HL-60/S4 treated with phorbol 12-myristate 13-acetate at 8.2 ng/mL for 4 days and 3 days (cell line): ENCODE results near the gene SPACA6.

Source experiments
- in situ Hi-C: fragments of 300-500 bp; cut with MboI; formaldehyde crosslinking; loops from 2 replicates; pipeline ENCODE4 v1.15.0; 2022; ENCODE audit warnings: low sequenced_read_pairs

Gene SPACA6

DNA sequence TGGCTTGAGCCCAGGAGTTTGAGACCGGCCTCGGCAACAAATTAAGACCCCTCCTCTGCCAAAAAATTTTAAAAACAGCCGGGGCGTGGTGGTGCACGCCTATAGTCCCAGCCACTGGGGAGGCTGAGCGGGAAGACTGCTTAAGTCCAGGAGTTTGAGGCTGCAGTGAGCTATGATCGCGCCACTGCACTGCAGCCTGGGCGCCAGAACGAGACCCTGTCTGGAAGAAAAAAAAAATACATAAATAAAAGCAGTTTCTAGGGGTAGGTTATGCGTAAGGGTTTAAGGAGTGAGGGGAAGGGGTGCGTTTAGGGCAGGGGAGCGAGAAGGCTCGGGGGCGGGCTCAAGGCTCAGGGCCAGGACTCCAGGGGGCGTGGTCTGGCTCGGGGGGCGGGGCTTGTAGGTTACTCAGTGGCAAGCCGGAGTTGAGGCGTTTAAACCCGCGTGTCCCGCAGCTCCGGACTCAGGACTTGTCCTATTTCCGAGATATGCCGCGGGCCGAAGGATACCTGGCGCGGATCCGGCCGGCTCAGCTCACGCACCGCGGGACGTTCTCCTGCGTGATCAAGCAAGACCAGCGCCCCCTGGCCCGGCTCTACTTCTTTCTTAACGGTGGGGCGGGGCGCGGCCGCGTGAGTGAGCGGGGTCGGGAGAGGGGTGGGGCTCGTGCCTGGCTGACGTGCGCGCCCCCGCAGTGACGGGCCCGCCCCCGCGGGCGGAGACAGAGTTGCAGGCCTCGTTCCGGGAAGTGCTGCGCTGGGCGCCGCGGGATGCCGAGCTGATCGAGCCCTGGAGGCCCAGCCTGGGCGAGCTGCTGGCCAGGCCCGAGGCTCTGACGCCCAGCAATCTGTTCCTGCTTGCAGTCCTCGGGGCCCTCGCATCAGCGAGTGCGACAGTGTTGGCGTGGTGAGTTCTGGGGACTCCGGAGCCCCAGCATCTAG is 10.7 kb downstream of the SPACA6 start:
- in situ Hi-C loops, result no loop called here

DNA sequence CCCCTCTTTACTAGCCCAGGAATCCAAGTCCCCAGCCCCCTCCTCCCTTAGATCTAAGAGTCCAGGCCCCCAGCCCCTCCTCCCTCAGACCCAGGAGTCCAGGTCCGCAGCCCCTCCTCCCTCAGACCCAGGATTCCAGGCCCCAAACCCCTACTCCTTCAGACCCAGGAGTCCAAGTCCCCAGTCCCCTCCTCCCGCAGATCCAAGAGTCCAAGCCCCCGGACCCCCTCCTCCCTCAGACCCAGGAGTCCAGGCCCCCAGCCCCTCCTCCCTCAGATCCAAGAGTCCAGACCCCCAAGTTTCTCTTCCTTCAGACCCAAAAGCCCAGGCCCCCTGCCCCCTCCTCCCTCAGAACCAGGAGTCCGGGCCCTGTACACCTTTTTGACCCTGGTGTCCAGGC is 11.5 kb downstream of the SPACA6 start:
- in situ Hi-C loops, result no loop called here

DNA sequence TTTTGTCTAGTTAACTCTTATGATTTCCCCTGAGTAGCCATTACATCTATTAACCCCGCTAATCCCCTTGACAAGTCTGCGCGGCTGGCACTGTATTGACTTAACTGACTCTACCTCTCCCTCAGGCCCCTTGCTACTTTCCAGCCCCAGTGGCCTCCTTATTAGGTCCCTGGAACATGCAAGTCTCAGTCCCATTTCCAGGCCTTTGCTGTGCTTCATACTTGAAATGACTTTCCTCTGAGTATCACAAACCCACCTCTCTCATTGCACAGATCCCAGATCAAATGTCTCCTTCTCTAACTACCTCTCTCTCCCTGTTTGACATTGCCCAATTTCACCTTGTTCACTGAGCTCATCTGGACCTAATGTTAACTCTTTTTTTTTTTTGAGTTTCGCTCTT is 13.2 kb downstream of the SPACA6 start:
- in situ Hi-C loops, result no loop called here

DNA sequence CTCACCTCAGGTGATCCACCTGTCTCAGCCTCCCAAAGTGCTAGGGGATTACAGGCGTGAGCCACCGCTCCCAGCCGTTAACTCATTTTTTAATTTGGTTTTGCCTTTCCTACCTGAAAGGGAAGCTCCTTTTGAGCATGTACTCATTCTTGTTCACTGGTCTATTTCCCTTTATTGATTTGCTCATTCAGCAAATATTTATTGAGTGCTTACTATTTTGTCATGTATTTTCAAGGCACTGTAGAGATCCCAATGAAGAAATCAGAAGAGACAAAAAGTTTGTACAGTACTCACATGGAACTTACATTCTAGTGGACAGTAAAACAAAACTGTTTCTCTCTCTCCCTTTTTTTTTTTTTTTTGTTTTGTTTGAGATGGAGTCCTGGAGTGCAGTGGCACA is 13.8 kb downstream of the SPACA6 start:
- in situ Hi-C loops, result no loop called here

DNA sequence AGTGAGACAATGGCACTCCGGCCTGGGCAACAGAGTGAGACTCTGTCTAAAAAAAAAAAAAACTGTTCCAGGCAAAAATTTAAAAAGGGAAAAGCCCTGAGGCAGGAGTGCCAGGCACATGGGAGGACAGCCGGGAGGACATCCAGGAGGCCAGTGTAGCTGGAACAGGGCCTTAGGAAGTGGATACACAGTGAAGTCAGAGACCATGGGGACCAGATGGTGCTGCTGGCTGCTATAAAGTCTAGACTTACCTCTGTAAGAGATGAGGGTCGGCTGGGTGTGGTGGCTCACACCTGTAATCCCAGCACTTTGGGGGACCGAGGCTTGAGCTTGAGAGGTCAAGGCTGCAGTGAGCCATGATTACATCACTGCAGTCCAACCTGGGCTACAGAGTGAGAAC is 15.7 kb downstream of the SPACA6 start:
- in situ Hi-C loops, result no loop called here

DNA sequence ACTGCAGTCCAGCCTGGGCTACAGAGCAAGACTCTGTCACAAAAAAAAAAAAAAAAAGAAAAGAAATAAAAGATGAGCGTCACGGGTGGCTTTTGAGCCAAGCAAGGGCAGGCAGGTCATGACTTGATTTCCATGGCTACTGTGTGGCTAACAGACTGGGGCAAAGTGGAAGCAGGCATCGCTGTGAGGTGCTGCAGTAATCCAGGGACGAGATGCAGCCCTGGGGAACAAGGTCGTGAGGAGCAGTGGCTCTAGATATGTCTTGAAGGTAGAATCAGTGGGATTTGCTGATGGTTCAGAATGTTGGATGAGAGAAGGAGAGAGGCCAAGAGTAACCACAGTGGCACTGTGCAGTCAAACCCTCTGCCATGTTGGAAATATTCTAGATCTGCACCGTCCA is 16.4 kb downstream of the SPACA6 start:
- in situ Hi-C loops, result no loop called here

DNA sequence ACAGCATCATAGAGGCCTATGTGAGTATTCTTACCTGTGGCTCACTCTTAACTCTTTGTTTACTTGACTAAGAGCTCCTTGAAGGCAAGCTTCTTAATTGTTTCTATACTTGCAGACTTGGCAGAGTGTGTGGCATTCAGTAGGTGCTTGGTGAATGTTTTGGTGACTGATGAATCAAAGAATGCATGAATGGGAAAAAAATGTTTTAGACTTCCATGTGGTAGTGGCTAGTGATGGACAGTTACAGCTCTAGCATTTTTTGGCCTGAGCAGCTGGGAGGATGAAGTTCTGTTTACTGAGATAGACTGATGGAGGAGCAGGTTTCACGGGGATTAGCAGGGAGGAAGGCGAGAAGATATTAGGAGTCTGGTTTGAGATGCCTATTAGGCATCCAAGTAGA is 17.0 kb downstream of the SPACA6 start:
- in situ Hi-C loops, result no loop called here

DNA sequence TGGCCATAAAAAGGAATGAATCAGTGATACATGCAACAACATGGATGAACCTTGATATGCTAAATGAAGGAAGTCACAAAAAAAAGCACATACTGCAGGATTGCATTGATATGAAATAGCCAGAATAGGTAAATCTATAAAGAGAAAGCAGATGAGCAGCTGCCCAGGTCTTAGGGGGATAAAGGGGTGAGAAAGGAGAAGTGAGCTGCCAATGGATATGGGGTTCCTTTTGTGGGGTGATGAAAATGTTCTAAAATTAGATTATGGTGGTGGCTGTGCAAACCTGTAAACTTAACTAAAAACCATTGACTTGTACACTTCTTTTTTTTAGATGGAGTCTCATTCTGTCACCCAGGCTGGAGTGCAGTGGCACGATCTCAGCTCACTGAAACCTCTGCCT is 18.6 kb downstream of the SPACA6 start:
- in situ Hi-C loops, result no loop called here

DNA sequence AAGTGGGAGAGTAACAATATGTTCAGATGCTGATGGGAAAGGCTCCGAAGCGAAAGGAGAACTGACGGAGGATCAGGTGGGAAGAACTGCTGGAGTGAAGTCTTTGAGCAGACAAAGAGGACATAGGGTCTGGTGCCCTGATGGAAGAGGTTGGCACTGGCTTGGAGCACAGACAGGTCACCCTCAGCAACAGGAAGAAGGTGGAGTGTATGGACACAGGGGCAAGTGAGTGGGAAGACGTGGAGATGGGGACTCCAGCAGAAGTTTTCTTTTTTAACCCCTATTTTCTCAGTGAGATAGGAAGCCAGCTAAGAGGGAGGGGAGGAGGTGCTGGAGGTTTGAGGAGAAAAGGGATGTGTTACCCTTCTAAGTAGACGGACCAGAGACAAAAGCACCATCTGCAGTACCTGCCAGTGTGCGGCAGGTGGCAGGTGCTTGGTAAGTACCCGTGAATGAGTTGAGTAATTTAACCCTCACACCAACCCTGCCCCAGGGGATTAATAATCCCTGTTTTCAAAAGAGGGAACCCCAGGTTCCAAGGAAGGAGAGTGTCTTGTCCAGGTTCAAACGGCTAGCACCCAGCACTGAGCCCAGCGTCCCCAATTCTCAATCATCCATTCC is 19.4 kb downstream of the SPACA6 start:
- in situ Hi-C loops, result no loop called here

DNA sequence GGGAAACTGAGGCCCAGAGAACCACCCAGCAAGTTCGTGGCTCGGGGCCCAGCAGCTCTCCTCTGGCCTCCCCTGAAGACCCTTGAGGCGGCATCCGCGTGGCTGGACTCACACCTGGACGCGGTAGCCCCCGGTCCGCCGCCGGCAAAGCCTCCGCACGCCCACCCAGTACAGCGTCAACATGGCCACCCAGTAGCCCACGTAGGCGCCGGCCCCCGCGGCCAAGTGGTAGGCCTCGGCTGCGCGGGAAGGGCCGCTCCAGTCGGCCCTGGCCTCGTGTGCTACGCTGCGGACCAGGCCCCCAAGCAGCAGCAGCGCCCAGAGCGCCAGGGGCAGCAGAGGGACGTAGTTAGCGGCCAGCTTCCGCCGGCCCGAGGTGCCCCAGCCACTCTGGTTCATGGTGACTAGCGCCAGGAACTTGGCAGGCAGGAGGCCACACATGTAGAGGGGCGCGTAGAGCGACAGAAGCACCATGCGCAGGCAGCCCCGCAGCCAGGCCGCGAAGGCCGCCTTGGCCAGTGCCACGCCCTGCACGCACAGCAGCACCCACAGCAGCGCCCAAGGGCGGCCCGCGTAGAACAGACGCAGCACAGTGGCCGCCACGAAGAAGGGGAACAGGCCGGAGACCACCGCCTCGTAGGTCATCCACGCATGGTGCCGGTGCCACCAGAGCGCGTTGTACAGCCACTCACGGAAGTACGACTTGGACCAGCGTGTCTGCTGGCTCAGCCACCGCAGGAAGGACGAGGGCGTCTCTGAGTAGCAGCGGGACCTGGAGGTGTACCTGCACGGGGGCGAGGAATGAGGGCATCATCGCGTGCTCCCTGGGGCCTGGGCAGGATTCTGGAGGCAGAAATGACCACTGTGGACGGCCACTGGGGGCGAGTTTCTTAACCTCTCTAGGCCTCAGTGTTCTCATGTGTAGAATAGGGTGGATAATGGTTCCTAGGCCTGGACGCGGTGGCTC is 20.5 kb downstream of the SPACA6 start:
- in situ Hi-C loops, result no loop called here

DNA sequence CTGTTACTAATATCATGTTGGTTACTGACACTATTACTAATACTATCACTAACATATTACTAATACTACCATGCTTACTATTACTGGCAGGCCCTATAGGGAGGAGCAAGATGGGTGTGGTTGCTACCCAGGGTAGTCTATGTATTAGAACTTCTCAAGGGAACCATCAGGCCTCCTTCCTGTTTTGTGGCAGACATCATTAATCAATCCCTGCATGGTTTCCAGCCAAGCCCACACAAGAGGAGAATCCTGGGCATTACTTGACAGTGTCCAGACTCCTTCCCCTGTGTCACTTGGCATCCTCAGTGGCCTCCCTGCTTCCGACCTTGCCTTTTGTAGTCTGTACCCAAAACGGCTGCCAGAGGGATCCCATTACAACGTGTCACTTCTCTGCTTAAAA is 21.7 kb downstream of the SPACA6 start:
- in situ Hi-C loops, result no loop called here

DNA sequence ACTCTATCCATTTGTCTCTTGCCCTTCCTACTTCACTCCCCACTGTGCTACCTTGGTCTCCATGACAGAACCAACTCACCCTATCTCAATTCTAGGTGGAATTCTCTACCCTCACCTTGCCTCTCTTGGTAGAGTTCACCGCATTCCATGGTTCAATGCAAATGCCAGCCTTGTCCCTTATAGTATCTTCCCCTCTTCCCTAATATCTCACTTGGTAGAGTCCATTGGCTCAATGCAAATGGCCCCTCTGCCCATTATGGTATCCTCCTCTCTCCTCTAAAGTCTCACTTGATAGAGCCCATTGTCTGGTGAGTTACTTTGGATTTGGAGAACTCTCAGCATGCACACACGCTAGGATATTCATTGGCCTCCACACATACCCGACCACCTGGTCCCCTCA is 22.7 kb downstream of the SPACA6 start:
- in situ Hi-C loops, result no loop called here

DNA sequence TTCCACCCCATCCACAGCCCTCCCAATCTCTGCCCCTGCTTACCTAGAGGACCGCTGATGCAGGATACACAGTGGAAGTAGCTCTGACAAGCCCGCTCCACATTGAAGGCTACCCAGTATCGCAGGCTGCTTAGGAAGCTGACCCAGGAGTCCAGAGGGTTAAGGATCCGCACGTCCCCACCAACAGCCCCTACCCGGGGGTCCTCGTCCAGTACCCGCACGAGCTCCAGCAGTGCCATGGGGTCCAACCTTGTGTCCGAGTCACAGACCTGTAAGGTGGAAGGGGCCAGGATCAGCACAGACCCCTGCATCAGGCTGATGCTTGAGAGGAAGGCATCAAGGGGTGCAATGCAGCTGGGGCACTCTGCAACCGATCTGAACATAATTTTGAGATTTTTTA is 23.8 kb downstream of the SPACA6 start:
- in situ Hi-C loops, result no loop called here

DNA sequence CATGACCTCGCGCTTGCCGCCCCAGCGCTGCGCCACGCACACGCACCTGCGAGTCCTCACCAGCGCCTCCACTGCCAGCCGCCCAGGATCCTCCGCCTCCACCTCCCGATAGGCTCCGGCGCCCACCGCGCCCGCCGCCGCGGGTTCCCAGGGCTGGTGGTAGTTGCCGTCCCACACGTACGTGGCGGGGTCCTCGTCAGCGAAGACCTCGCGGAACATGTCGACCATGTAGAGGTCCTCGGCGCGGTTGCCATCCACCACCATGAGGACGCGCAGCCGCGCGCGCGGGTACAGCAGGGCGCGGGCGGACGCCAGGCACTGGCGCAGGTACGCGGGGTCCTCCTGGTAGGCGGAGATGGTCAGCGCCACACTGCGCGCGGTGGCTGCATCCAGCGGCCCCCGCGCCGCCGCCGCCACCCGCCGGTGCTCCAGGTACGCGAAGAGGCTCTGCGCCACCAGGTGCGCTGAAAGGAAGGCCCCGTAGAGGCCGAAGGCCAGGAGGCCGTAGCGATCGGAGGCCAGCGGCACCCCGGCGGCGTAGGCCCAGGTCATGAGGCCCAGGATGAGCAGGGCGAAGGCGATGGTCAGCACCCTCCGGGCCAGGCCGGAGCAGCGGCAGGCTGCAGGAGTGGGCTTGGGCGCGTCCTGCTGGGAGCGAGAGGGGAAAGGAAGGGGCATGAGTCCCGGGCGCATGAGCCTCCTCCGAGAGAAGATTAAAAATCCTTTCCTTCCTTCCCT is 26.3 kb downstream of the SPACA6 start:
- in situ Hi-C loops, result no loop called here

DNA sequence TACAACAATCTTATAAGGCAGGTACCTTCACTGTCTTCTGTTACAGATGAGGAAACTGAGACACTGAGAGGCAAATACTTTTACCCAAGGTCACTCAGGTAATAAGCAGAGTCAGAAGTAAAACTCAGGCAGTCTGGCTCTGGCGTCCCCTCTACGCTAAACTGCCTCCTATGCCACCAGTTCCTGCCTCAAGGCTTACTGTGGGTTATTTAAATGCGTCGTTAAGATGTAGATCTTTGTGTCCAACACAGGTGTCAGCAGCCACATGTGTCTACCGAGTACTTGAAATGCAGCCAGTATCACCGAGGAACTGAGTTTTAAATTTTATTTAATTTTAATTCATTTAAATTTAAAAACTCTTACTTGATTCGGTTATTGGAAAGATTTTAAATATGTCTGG is 28.8 kb downstream of the SPACA6 start:
- in situ Hi-C loops, result no loop called here

DNA sequence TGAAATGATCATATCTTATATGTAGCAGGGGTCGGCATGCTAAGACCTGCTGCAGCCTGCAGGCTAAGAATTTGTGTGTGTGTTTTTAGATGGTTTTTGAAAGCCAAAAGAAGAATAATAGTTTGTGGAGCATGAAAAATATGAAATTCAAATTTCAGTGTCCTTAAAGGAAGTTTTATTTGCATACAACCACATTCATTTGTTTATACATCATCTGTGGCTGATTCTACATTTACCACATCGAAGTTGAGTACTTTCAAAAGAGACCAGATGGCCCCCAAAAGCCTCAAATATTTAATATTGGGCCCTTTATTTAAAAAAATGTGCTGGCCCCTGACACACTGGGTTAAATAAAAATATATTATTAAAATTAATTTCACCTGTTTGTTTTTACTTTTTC is 29.4 kb downstream of the SPACA6 start:
- in situ Hi-C loops, result no loop called here

DNA sequence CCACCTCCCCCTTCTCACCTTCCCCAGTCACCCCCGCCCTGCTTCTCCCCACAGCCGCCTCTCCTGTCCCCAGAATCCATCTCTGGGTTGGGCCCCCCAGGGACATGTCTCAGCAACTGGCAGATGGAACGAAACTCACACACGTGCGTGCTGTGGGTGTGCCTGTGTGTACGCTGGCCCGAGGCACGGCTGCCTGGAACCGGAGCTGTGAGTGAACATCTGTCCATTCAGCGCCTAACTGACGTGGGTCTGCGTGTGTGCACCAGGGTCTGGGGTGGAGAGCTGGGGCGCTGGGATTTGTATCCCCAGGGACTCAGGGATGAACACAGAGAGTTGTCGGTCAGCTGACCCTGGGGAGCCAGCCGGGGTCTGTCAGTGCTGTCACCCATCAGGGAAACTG is 31.4 kb downstream of the SPACA6 start:
- in situ Hi-C loops, result no loop called here

DNA sequence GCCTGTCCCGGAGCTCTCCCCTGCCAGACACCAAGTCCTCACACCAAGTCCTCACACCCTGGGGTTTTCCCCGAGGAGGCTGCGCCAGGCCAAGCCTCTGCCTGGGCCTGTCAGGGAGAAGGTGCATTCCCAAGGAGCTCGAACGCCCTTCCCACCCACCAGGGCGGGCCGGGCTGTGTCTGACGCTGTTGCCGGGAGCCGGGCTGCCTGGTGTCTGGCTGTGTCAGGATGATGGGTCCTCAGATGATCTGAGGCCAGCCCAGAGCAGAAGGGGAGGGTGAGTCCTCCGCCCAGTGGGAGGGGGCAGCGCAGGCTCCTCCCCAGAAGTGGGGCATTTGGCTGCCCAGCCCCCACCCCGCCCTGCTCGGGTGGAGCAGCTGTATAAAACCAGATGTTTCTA is 32.9 kb downstream of the SPACA6 start:
- in situ Hi-C loops, result no loop called here

DNA sequence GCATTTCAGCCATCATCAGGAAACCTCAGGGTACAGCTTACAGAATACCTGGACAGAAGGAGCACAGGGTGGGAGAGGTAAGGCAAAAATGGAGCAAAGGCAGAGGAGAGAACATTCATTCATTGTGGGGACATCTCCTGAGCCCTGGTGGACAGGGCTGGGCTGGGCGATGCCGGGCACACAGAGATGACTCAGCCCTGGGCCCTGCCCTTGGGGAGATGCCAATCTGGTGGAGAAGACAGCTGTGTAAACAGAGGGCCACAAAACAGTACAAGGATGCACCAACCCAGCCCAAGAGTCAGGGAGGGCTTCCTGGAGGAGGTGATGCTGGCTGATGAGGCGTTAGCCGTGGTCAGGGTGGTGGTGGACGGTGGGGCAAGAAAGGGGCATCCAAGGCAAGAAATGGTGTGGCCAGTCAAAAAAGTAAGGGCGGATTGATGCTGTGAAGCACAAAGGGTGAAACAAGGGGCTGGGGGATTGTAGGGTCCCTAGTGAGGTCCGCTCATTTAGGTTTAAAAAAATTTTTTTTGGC is 34.3 kb downstream of the SPACA6 start:
- in situ Hi-C loops, result no loop called here

DNA sequence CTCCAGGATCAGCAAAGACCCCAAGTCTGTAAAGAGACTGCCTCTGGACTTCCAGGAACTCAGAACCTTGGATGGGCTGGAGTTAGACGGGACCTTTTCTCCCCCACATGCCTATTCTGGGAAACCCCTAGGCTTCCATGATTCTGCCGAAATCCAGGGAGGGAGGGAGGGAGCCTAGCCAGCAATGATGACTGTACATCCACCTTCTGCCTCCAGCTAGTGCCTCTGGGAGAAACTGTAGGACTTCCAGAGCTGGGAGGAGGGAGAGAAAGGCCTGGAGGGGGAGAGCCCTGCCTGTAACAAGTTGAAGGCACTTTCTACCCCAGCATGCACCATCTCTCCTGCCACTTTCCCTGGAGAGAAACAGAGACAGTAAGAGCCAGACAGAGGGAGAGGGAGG is 36.7 kb downstream of the SPACA6 start:
- in situ Hi-C loops, result no loop called here
